ENCODE data around the gene ARHGAP42.

The ARHGAP42 gene

GRCh38 chr11:100902454-100903141 is 215.5 kb downstream of the ARHGAP42 start:
- Histone ChIP-seq H3K27me3 (ENCODE audit: low read length) (no peaks in the 10 kb centered on the region), H3K9me2 (replicated peaks; ENCODE audit: insufficient read depth, low read length) (no peaks in the 10 kb centered on the region), H3K36me3 (ENCODE audit: low read length) (no peaks in the 10 kb centered on the region), H3K9me3 (ENCODE audit: insufficient read depth, low read length) (no peaks in the 10 kb centered on the region), H3K27ac (ENCODE audit: low read depth, low read length) (no peak overlapping the region), H4K20me1 (ENCODE audit: low read depth, low read length) (no peaks in the 10 kb centered on the region), H3K4me3 (ENCODE audit: insufficient read depth, low read length, poor library complexity, severe bottlenecking) (no peak overlapping the region), H3K9ac (ENCODE audit: low read length) (no peak overlapping the region), H3K4me2 (ENCODE audit: low read depth, low read length, poor library complexity, severe bottlenecking) (no peak overlapping the region), H3K79me2 (ENCODE audit: insufficient read depth, low read length) (no peaks in the 10 kb centered on the region), H3F3A (ENCODE audit: insufficient read depth) (no peaks in the 10 kb centered on the region), H2AFZ (ENCODE audit: low read depth, low read length, severe bottlenecking) (no peak overlapping the region)
- TF ChIP-seq EZH2phosphoT487 (conservative IDR thresholded peaks at IDR 0.05; ENCODE audit: low read length) (no peak), CTCF (IDR thresholded peaks at IDR 0.05; ENCODE audit: insufficient read depth, low read length, poor library complexity, severe bottlenecking) (no peak)

- no peak for TF ChIP-seq CTCF (IDR thresholded peaks at IDR 0.05; ENCODE audit: insufficient read depth, low read length, poor library complexity, severe bottlenecking)
- TF ChIP-seq EZH2phosphoT487 (conservative IDR thresholded peaks at IDR 0.05; ENCODE audit: low read length): no peak
- Histone ChIP-seq H3K9me3 (ENCODE audit: insufficient read depth, low read length) (no peaks in the 10 kb centered on the region), H3K27ac (ENCODE audit: low read depth, low read length) (no peak overlapping the region), H3K27me3 (ENCODE audit: low read length) (no peaks in the 10 kb centered on the region), H3K36me3 (ENCODE audit: low read length) (no peaks in the 10 kb centered on the region), H4K20me1 (ENCODE audit: low read depth, low read length) (no peaks in the 10 kb centered on the region), H3K4me2 (ENCODE audit: low read depth, low read length, poor library complexity, severe bottlenecking) (no peak overlapping the region), H3F3A (ENCODE audit: insufficient read depth) (no peaks in the 10 kb centered on the region), H3K9ac (ENCODE audit: low read length) (no peak overlapping the region), H2AFZ (ENCODE audit: low read depth, low read length, severe bottlenecking) (no peak overlapping the region), H3K9me2 (replicated peaks; ENCODE audit: insufficient read depth, low read length) (no peaks in the 10 kb centered on the region), H3K4me3 (ENCODE audit: insufficient read depth, low read length, poor library complexity, severe bottlenecking) (no peak overlapping the region), H3K79me2 (ENCODE audit: insufficient read depth, low read length) (no peaks in the 10 kb centered on the region)
Observed at GRCh38 chr11:100903284-100903683, 216.2 kb downstream of the ARHGAP42 start.

- Histone ChIP-seq H3K4me2 (ENCODE audit: low read depth, low read length, poor library complexity, severe bottlenecking) (no peak overlapping the region), H3K27ac (ENCODE audit: low read depth, low read length) (no peak overlapping the region), H3K27me3 (ENCODE audit: low read length) (no peaks in the 10 kb centered on the region), H4K20me1 (ENCODE audit: low read depth, low read length) (no peaks in the 10 kb centered on the region), H3K9me2 (replicated peaks; ENCODE audit: insufficient read depth, low read length) (no peaks in the 10 kb centered on the region), H3F3A (ENCODE audit: insufficient read depth) (no peaks in the 10 kb centered on the region), H3K4me3 (ENCODE audit: insufficient read depth, low read length, poor library complexity, severe bottlenecking) (no peak overlapping the region), H2AFZ (ENCODE audit: low read depth, low read length, severe bottlenecking) (no peak overlapping the region), H3K9ac (ENCODE audit: low read length) (no peak overlapping the region), H3K36me3 (ENCODE audit: low read length) (no peaks in the 10 kb centered on the region), H3K9me3 (ENCODE audit: insufficient read depth, low read length) (no peaks in the 10 kb centered on the region), H3K79me2 (ENCODE audit: insufficient read depth, low read length) (no peaks in the 10 kb centered on the region)
- TF ChIP-seq EZH2phosphoT487 (conservative IDR thresholded peaks at IDR 0.05; ENCODE audit: low read length): no peak
- TF ChIP-seq CTCF (IDR thresholded peaks at IDR 0.05; ENCODE audit: insufficient read depth, low read length, poor library complexity, severe bottlenecking): no peak
Observed at GRCh38 chr11:100905684-100906083, 218.6 kb downstream of the ARHGAP42 start.

Data from SU-DHL-6 (cell line).